Gastroesophageal sphincter (tissue), 4 donors: ENCODE results near the gene ZNF687. TPM values are rescaled to one million over a fixed set of nuclear protein-coding genes. Genes with fewer than 3 reads are reported as not detected.

Source experiments
- ATAC-seq: fragments of 150-250 bp; one replicate; pipeline ENCODE4 v1.9.1; 2016; ENCODE audit warnings: mild to moderate bottlenecking, moderate library complexity
- H3K27ac ChIP-seq, 4 donors: fragments of 200-600 bp; sonication (generic) in 3 of 4; 1 replicate in 3 of 4; 2 replicates in 1 of 4; pipeline ENCODE4 v1.5.1; 2016 to 2019
- H3K27me3 ChIP-seq: fragments of 200-600 bp; sonication (generic); one replicate; pipeline ENCODE4 v1.5.1; 2019
- H3K36me3 ChIP-seq, 2 donors: fragments of 200-600 bp; sonication (generic); one replicate each; pipeline ENCODE4 v1.5.1; 2019; ENCODE audit warnings: control low read depth in 1 of 2
- H3K4me1 ChIP-seq, 3 donors: fragments of 200-600 bp; sonication (generic); 1 replicate in 2 of 3; 2 replicates in 1 of 3; pipeline ENCODE4 v1.5.1; 2016 to 2019; ENCODE audit warnings: control low read depth in 2 of 3
- H3K4me3 ChIP-seq, 2 donors: fragments of 200-600 bp; sonication (generic); one replicate each; pipeline ENCODE4 v1.5.1; 2019; ENCODE audit warnings: mild to moderate bottlenecking in 1 of 2, moderate library complexity in 1 of 2
- H3K9me3 ChIP-seq, 3 donors: fragments of 200-600 bp; sonication (generic); one replicate each; pipeline ENCODE4 v1.5.1; 2017 to 2019; ENCODE audit warnings: control low read depth in 2 of 3
- CTCF ChIP-seq, 4 experiments: fragments of 200-600 bp in 2 of 4; fragments of 450-650 bp in 2 of 4; sonication (generic) in 1 of 4; IDR thresholded peaks; one replicate each; pipeline ENCODE4 v1.5.1; 2017 to 2019; ENCODE audit warnings: antibody characterized with exemption in 4 of 4, mild to moderate bottlenecking in 2 of 4, moderate library complexity in 2 of 4
- EP300 ChIP-seq: sonication (generic); formaldehyde crosslinking; IDR thresholded peaks from one replicate; pipeline ENCODE4 v1.6.1; 2017; ENCODE audit warnings: antibody characterized with exemption, mild to moderate bottlenecking
- POLR2A ChIP-seq, 2 donors: fragments of 450-650 bp; IDR thresholded peaks; one replicate each; pipeline ENCODE4 v1.6.1; 2017; ENCODE audit warnings: antibody characterized with exemption in 2 of 2, mild to moderate bottlenecking in 2 of 2, moderate library complexity in 1 of 2
- POLR2AphosphoS5 ChIP-seq: sonication (generic); formaldehyde crosslinking; IDR thresholded peaks from one replicate; pipeline ENCODE4 v1.6.1; 2017; ENCODE audit warnings: antibody characterized with exemption
- WGBS, 2 donors: methylation state at CpG; one replicate each; pipeline ENCODE4 v1.1.5; 2018; ENCODE audit warnings: low coverage in 1 of 2; 5-methylcytosine and 5-hydroxymethylcytosine counted together
- total RNA-seq, 4 donors: library from RNA; depleted of rRNA; stranded (reverse); fragments of >200 nt; gene quantifications; one replicate each; pipeline ENCODE4 v1.1.0, GENCODE V29; 2016

The ZNF687 gene
- total RNA-seq, 4 donors from 2014 or later, result 18.4 to 27.6 (median 24.4) TPM

GRCh38 chr1:151325646-151326429 is 43.7 kb downstream of the ZNF687 start:
- Histone ChIP-seq H3K27ac (peak overlapping the region in 3 of 4 donors; percentile 92 to 95 (median 93)), H3K9me3 (no peaks in the 10 kb centered on the region), H3K36me3 (peaks cover 0 to 48% of the 10 kb centered on the region in 2 donors), H3K4me1 (peaks cover 0 to 68% (median 26%) of the 10 kb centered on the region in 3 donors), H3K27me3 (no peaks in the 10 kb centered on the region), H3K4me3 (peak overlapping the region; percentile 87 to 89)
- ATAC-seq, result no peak
- TF ChIP-seq EP300, result no peak
- no peak for TF ChIP-seq POLR2AphosphoS5
- TF ChIP-seq CTCF (IDR thresholded peaks at IDR 0.05), result no peak
- TF ChIP-seq POLR2A (IDR thresholded peaks at IDR 0.05), result no peak
- WGBS, 2 donors, result 5% methylated on average over 5 of the region's 5 CpGs

- TF ChIP-seq CTCF (IDR thresholded peaks at IDR 0.05), result no peak
- TF ChIP-seq POLR2AphosphoS5, result no peak
- TF ChIP-seq POLR2A (IDR thresholded peaks at IDR 0.05), result no peak
- no peak for TF ChIP-seq EP300
- Histone ChIP-seq H3K4me1 (peaks cover 0 to 61% (median 26%) of the 10 kb centered on the region in 3 donors), H3K27ac (peak overlapping the region; percentile 90 to 95 (median 92)), H3K27me3 (no peaks in the 10 kb centered on the region), H3K4me3 (peak overlapping the region; percentile 87 to 89), H3K36me3 (peaks cover 0 to 39% of the 10 kb centered on the region in 2 donors), H3K9me3 (no peaks in the 10 kb centered on the region)
- 1% methylated on average over 12 of the region's 12 CpGs for WGBS, 2 donors
- peak; percentile 41 for ATAC-seq
Measured at GRCh38 chr1:151326619-151327222, 44.6 kb downstream of the ZNF687 start.

- Histone ChIP-seq H3K4me1 (peaks cover 0 to 55% (median 26%) of the 10 kb centered on the region in 3 donors), H3K36me3 (peaks cover 0 to 33% of the 10 kb centered on the region in 2 donors), H3K27ac (peak within 1 kb of the TSS; percentile 90 to 95 (median 92)), H3K9me3 (no peaks in the 10 kb centered on the region), H3K27me3 (no peaks in the 10 kb centered on the region), H3K4me3 (peak within 1 kb of the TSS; percentile 87 to 89)
- WGBS, 2 donors, result 0 to 1% methylated on average over 15 to 22 of the region's 40 CpGs
- peak; percentile 64 for TF ChIP-seq POLR2AphosphoS5
- TF ChIP-seq CTCF (IDR thresholded peaks at IDR 0.05), result peak in 1 of 4 experiments; percentile 24
- peak; percentile 18 to 30 for TF ChIP-seq POLR2A (IDR thresholded peaks at IDR 0.05)
- TF ChIP-seq EP300, result no peak
- ATAC-seq, result peak; percentile 99
Measured at GRCh38 chr1:151327223-151327902, 45.3 kb downstream of the ZNF687 start, which contains the start of gene PI4KB. PI4KB (minus strand) TSS chr1:151327416; CDS start chr1:151316481, 10,935 bp downstream.

- no peaks in the 10 kb centered on the region for H3K9me3 ChIP-seq
- TF ChIP-seq POLR2AphosphoS5 (no peak), EP300 (no peak), POLR2A (IDR thresholded peaks at IDR 0.05) (no peak), CTCF (IDR thresholded peaks at IDR 0.05) (no peak)
- 18 to 52% methylated on average over 7 to 29 of the region's 34 CpGs for WGBS, 2 donors
- H3K27ac ChIP-seq, result peak overlapping the region; percentile 90 to 95 (median 92)
- peaks cover 0 to 28% of the 10 kb centered on the region in 2 donors for H3K36me3 ChIP-seq
- peak overlapping the region; percentile 87 to 89 for H3K4me3 ChIP-seq
- H3K27me3 ChIP-seq, result no peaks in the 10 kb centered on the region
- H3K4me1 ChIP-seq, result peaks cover 0 to 49% (median 26%) of the 10 kb centered on the region in 3 donors
- peak; percentile 21 for ATAC-seq
Measured at GRCh38 chr1:151327903-151328674, 46.0 kb downstream of the ZNF687 start.
